Skeletal muscle satellite cell (primary cell): ENCODE measurements around the gene LPAR5.

Source experiments
- H3K27me3 ChIP-seq: 2 replicates; pipeline ENCODE4 v1.7.0; 2013; ENCODE audit warnings: low read length; ENCODE audit not compliant: control insufficient read depth, insufficient read depth
- H3K36me3 ChIP-seq: 2 replicates; pipeline ENCODE4 v1.7.0; 2013; ENCODE audit warnings: mild to moderate bottlenecking, control low read depth, low read length; ENCODE audit not compliant: insufficient read depth
- H3K4me1 ChIP-seq: 2 replicates; pipeline ENCODE4 v1.7.0; 2013; ENCODE audit warnings: low read length; ENCODE audit not compliant: control insufficient read depth, insufficient read depth
- H3K4me2 ChIP-seq: 2 replicates; pipeline ENCODE4 v1.7.0; 2013; ENCODE audit warnings: mild to moderate bottlenecking, low read length
- H3K4me3 ChIP-seq: 2 replicates; pipeline ENCODE4 v1.7.0; 2013; ENCODE audit warnings: low read length
- H3K9ac ChIP-seq: 2 replicates; pipeline ENCODE4 v1.7.0; 2013; ENCODE audit warnings: mild to moderate bottlenecking, low read depth, low read length, moderate library complexity
- H3K9me3 ChIP-seq: replicated peaks from 2 replicates; pipeline ENCODE4 v1.7.0; 2013; ENCODE audit warnings: mild to moderate bottlenecking, control low read depth, low read length

LPAR5 gene

GRCh38 chr12:6635375-6635855, 344 bp downstream of the LPAR5 start:
- Histone ChIP-seq H3K27me3 (peaks cover 10% of the 10 kb centered on the region), H3K9ac (no peak overlapping the region), H3K36me3 (no peaks in the 10 kb centered on the region), H3K4me2 (no peak overlapping the region), H3K4me3 (no peak overlapping the region), H3K9me3 (no peaks in the 10 kb centered on the region), H3K4me1 (peaks cover 7% of the 10 kb centered on the region)

- Histone ChIP-seq H3K4me3 (no peak overlapping the region), H3K36me3 (no peaks in the 10 kb centered on the region), H3K9me3 (no peaks in the 10 kb centered on the region), H3K27me3 (no peaks in the 10 kb centered on the region), H3K9ac (no peak overlapping the region), H3K4me1 (peaks cover 7% of the 10 kb centered on the region), H3K4me2 (no peak overlapping the region)
Observed at GRCh38 chr12:6632026-6632983, 3.5 kb downstream of the LPAR5 start.

GRCh38 chr12:6631549-6631961, 4.2 kb downstream of the LPAR5 start:
- Histone ChIP-seq H3K4me1 (peaks cover 8% of the 10 kb centered on the region), H3K27me3 (no peaks in the 10 kb centered on the region), H3K4me2 (no peak overlapping the region), H3K9ac (no peak overlapping the region), H3K36me3 (no peaks in the 10 kb centered on the region), H3K4me3 (no peak overlapping the region), H3K9me3 (no peaks in the 10 kb centered on the region)

GRCh38 chr12:6630736-6631135, 5.0 kb downstream of the LPAR5 start:
- Histone ChIP-seq H3K4me3 (no peak overlapping the region), H3K9me3 (no peaks in the 10 kb centered on the region), H3K9ac (no peak overlapping the region), H3K4me2 (no peak overlapping the region), H3K36me3 (no peaks in the 10 kb centered on the region), H3K4me1 (peaks cover 4% of the 10 kb centered on the region), H3K27me3 (no peaks in the 10 kb centered on the region)

GRCh38 chr12:6627616-6628015, 8.1 kb downstream of the LPAR5 start:
- Histone ChIP-seq H3K9ac (no peak overlapping the region), H3K4me1 (peaks cover 3% of the 10 kb centered on the region), H3K27me3 (no peaks in the 10 kb centered on the region), H3K36me3 (no peaks in the 10 kb centered on the region), H3K9me3 (no peaks in the 10 kb centered on the region), H3K4me2 (no peak overlapping the region), H3K4me3 (no peak overlapping the region)

- H3K4me1 ChIP-seq = peaks cover 3% of the 10 kb centered on the region
- H3K9ac ChIP-seq = no peak overlapping the region
- H3K27me3 ChIP-seq = no peaks in the 10 kb centered on the region
- no peak overlapping the region for H3K4me3 ChIP-seq
- H3K36me3 ChIP-seq = no peaks in the 10 kb centered on the region
- no peaks in the 10 kb centered on the region for H3K9me3 ChIP-seq
- H3K4me2 ChIP-seq = no peak overlapping the region
Observed at GRCh38 chr12:6626654-6627283, 9.0 kb downstream of the LPAR5 start.

GRCh38 chr12:6620885-6621274, 14.9 kb downstream of the LPAR5 start:
- H3K9ac ChIP-seq = no peak overlapping the region

GRCh38 chr12:6620137-6620884, 15.4 kb downstream of the LPAR5 start:
- Histone ChIP-seq H3K9me3 (no peaks in the 10 kb centered on the region), H3K4me1 (peaks cover 8% of the 10 kb centered on the region), H3K36me3 (no peaks in the 10 kb centered on the region), H3K4me2 (peak overlapping the region; percentile 68), H3K9ac (no peak overlapping the region), H3K27me3 (peaks cover 5% of the 10 kb centered on the region), H3K4me3 (peak overlapping the region; percentile 45)

More at GRCh38 chr12:6620885-6621274, 14.9 kb downstream of the LPAR5 start:
- Histone ChIP-seq H3K36me3 (no peaks in the 10 kb centered on the region), H3K4me3 (no peak overlapping the region), H3K9me3 (no peaks in the 10 kb centered on the region), H3K4me2 (peak overlapping the region; percentile 68), H3K4me1 (peaks cover 8% of the 10 kb centered on the region), H3K27me3 (peaks cover 5% of the 10 kb centered on the region)

GRCh38 chr12:6618483-6619225, 17.1 kb downstream of the LPAR5 start:
- H3K9me3 ChIP-seq = no peaks in the 10 kb centered on the region
- H3K27me3 ChIP-seq = peaks cover 5% of the 10 kb centered on the region
- no peak overlapping the region for H3K4me3 ChIP-seq
- H3K4me1 ChIP-seq = peaks cover 15% of the 10 kb centered on the region
- no peak overlapping the region for H3K4me2 ChIP-seq
- H3K36me3 ChIP-seq = no peaks in the 10 kb centered on the region
- H3K9ac ChIP-seq = no peak overlapping the region

- H3K4me3 ChIP-seq = no peak overlapping the region
- H3K27me3 ChIP-seq = peaks cover under 1% of the 10 kb centered on the region
- H3K9me3 ChIP-seq = no peaks in the 10 kb centered on the region
- no peak overlapping the region for H3K9ac ChIP-seq
- H3K36me3 ChIP-seq = no peaks in the 10 kb centered on the region
- H3K4me1 ChIP-seq = peaks cover 30% of the 10 kb centered on the region
- H3K4me2 ChIP-seq = no peak overlapping the region
Observed at GRCh38 chr12:6615802-6616201, 20.0 kb downstream of the LPAR5 start.
